Gastroesophageal sphincter (tissue), 4 donors: ENCODE data around the gene CCNY. TPM values are rescaled to one million over a fixed set of nuclear protein-coding genes. Genes with fewer than 3 reads are reported as not detected.

Source experiments
- ATAC-seq: fragments of 150-250 bp; one replicate; pipeline ENCODE4 v1.9.1; 2016; ENCODE audit warnings: mild to moderate bottlenecking, moderate library complexity
- H3K27ac ChIP-seq, 4 donors: fragments of 200-600 bp; sonication (generic) in 3 of 4; 1 replicate in 3 of 4; 2 replicates in 1 of 4; pipeline ENCODE4 v1.5.1; 2016 to 2019
- H3K27me3 ChIP-seq: fragments of 200-600 bp; sonication (generic); one replicate; pipeline ENCODE4 v1.5.1; 2019
- H3K36me3 ChIP-seq, 2 donors: fragments of 200-600 bp; sonication (generic); one replicate each; pipeline ENCODE4 v1.5.1; 2019; ENCODE audit warnings: control low read depth in 1 of 2
- H3K4me1 ChIP-seq, 3 donors: fragments of 200-600 bp; sonication (generic); 1 replicate in 2 of 3; 2 replicates in 1 of 3; pipeline ENCODE4 v1.5.1; 2016 to 2019; ENCODE audit warnings: control low read depth in 2 of 3
- H3K4me3 ChIP-seq, 2 donors: fragments of 200-600 bp; sonication (generic); one replicate each; pipeline ENCODE4 v1.5.1; 2019; ENCODE audit warnings: mild to moderate bottlenecking in 1 of 2, moderate library complexity in 1 of 2
- H3K9me3 ChIP-seq, 3 donors: fragments of 200-600 bp; sonication (generic); one replicate each; pipeline ENCODE4 v1.5.1; 2017 to 2019; ENCODE audit warnings: control low read depth in 2 of 3
- CTCF ChIP-seq, 4 experiments: fragments of 200-600 bp in 2 of 4; fragments of 450-650 bp in 2 of 4; sonication (generic) in 1 of 4; IDR thresholded peaks; one replicate each; pipeline ENCODE4 v1.5.1; 2017 to 2019; ENCODE audit warnings: antibody characterized with exemption in 4 of 4, mild to moderate bottlenecking in 2 of 4, moderate library complexity in 2 of 4
- EP300 ChIP-seq: sonication (generic); formaldehyde crosslinking; IDR thresholded peaks from one replicate; pipeline ENCODE4 v1.6.1; 2017; ENCODE audit warnings: antibody characterized with exemption, mild to moderate bottlenecking
- POLR2A ChIP-seq, 2 donors: fragments of 450-650 bp; IDR thresholded peaks; one replicate each; pipeline ENCODE4 v1.6.1; 2017; ENCODE audit warnings: antibody characterized with exemption in 2 of 2, mild to moderate bottlenecking in 2 of 2, moderate library complexity in 1 of 2
- POLR2AphosphoS5 ChIP-seq: sonication (generic); formaldehyde crosslinking; IDR thresholded peaks from one replicate; pipeline ENCODE4 v1.6.1; 2017; ENCODE audit warnings: antibody characterized with exemption
- WGBS, 2 donors: methylation state at CpG; one replicate each; pipeline ENCODE4 v1.1.5; 2018; ENCODE audit warnings: low coverage in 1 of 2; 5-methylcytosine and 5-hydroxymethylcytosine counted together
- total RNA-seq, 4 donors: library from RNA; depleted of rRNA; stranded (reverse); fragments of >200 nt; gene quantifications; one replicate each; pipeline ENCODE4 v1.1.0, GENCODE V29; 2016

CCNY gene
- total RNA-seq, 4 donors from 2014 or later = 35.5 to 106 (median 63.2) TPM

DNA sequence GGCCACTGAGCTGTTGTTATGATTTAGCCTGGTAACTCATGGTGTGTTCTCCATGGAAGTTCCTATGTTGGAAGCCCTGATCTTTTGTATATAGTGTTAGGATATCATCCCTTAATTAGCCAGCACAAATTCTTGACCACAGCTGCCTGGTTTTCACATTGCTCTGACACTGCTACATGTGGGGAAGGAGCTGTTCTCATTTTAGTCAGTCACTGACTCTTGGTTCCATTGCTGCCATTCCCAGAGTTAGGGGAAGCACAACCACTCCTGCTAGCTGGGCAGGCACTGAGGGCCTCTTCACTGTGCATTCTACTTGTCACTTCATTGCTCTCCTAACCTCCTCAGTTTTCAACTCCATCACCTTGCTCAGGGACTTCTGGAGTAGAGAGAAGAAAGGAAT lies 170.4 kb downstream of the CCNY start:
- Histone ChIP-seq H3K9me3 (no peaks in the 10 kb centered on the region), H3K27me3 (no peaks in the 10 kb centered on the region), H3K27ac (no peak overlapping the region), H3K4me1 (no peaks in the 10 kb centered on the region), H3K4me3 (no peak overlapping the region), H3K36me3 (peaks cover 0 to 21% of the 10 kb centered on the region in 2 donors)
- TF ChIP-seq EP300 (no peak), POLR2AphosphoS5 (no peak), CTCF (IDR thresholded peaks at IDR 0.05) (no peak), POLR2A (IDR thresholded peaks at IDR 0.05) (no peak)
- no peak for ATAC-seq

DNA sequence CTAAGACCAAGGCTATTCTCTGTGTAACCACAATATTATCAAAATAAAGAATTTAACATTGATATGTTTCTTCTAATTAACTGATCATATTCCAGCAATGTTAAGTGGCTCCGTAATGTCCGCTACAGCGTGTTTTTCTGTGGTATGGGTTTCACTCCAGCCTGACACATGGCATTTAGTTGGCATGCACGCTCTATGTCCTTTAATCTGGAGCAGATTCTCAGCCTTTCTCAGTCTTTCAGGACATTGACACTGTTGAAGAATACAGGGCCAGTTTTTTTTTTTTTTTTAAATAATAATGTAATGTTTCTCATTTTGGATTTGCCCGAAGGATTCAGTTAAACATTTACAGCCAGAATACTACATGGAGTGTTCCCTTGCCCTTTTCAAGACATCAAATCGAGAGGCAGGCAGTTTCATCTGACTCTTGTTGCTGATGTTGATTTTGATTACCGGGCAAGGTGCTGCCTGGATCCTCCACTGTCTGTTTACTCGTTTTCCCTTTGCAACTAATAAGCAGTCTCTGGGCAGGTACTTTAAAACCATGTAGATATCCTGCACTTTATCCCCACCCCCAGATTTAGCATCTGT lies 171.3 kb downstream of the CCNY start:
- ATAC-seq = no peak
- 92 to 95% methylated on average over 5 to 8 of the region's 8 CpGs for WGBS, 2 donors
- H3K4me3 ChIP-seq = no peak overlapping the region

GRCh38 chr10:35508647-35509046 lies 172.3 kb downstream of the CCNY start:
- Histone ChIP-seq H3K4me3 (no peak overlapping the region), H3K9me3 (no peaks in the 10 kb centered on the region), H3K4me1 (no peaks in the 10 kb centered on the region), H3K36me3 (peaks cover 0 to 9% of the 10 kb centered on the region in 2 donors), H3K27ac (no peak overlapping the region), H3K27me3 (no peaks in the 10 kb centered on the region)
- no peak for ATAC-seq
- TF ChIP-seq CTCF (IDR thresholded peaks at IDR 0.05) = no peak
- 75 to 100% methylated on average over 1 of the region's 1 CpG for WGBS, 2 donors

More for the DNA sequence above, 171.3 kb downstream of the CCNY start:
- H3K27ac ChIP-seq = no peak overlapping the region
- H3K36me3 ChIP-seq = peaks cover 0 to 19% of the 10 kb centered on the region in 2 donors
- no peak for TF ChIP-seq POLR2A (IDR thresholded peaks at IDR 0.05)
- no peak for TF ChIP-seq CTCF (IDR thresholded peaks at IDR 0.05)
- TF ChIP-seq POLR2AphosphoS5 = no peak
- no peak for TF ChIP-seq EP300
- no peaks in the 10 kb centered on the region for H3K27me3 ChIP-seq
- H3K9me3 ChIP-seq = no peaks in the 10 kb centered on the region
- no peaks in the 10 kb centered on the region for H3K4me1 ChIP-seq

DNA sequence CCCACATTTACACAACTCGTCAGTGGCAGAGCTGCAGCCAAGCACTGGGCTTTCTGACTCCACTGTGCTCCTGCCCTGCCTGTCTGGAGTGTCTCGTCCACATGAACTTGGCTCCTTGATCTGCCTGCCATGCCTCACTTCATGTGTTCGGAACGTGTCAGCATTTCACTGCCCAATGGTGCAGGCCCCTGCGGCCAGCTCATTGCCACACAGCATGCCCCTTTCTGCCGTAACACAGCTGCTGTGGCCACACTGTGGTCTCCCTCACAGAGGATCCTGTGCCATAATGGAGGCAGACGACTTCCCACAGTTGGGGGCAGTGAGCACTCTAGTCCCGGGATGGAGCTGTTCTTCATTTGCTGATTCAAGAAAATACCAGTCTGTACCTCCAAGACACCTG lies 174.6 kb downstream of the CCNY start:
- ATAC-seq = no peak
- Histone ChIP-seq H3K4me3 (no peak overlapping the region), H3K27me3 (no peaks in the 10 kb centered on the region), H3K9me3 (no peaks in the 10 kb centered on the region), H3K4me1 (no peaks in the 10 kb centered on the region), H3K36me3 (peaks cover 0 to 9% of the 10 kb centered on the region in 2 donors), H3K27ac (no peak overlapping the region)
- TF ChIP-seq POLR2A (IDR thresholded peaks at IDR 0.05) (no peak), CTCF (IDR thresholded peaks at IDR 0.05) (no peak), EP300 (no peak), POLR2AphosphoS5 (no peak)
- 96 to 100% methylated on average over 1 to 4 of the region's 8 CpGs for WGBS, 2 donors

- ATAC-seq = no peak
- WGBS, 2 donors = 83 to 89% methylated on average over 7 of the region's 8 CpGs
- Histone ChIP-seq H3K4me1 (no peaks in the 10 kb centered on the region), H3K27ac (no peak overlapping the region), H3K4me3 (no peak overlapping the region), H3K9me3 (no peaks in the 10 kb centered on the region), H3K36me3 (peaks cover 0 to 9% of the 10 kb centered on the region in 2 donors), H3K27me3 (no peaks in the 10 kb centered on the region)
- TF ChIP-seq POLR2A (IDR thresholded peaks at IDR 0.05) = no peak
- TF ChIP-seq EP300 = no peak
- no peak for TF ChIP-seq POLR2AphosphoS5
- TF ChIP-seq CTCF (IDR thresholded peaks at IDR 0.05) = no peak
Observed at GRCh38 chr10:35511647-35512046, 175.3 kb downstream of the CCNY start.
